Heart left ventricle (tissue), 13 donors: ENCODE measurements around the gene KDM8.

ENCODE experiments used
- CTCF ChIP-seq, 12 donors: fragments of 200-600 bp; sonication (generic) in 4 of 12; IDR thresholded peaks; one replicate each; pipeline versions ENCODE4 v1.5.0 to v1.8.0; 2018 to 2022; ENCODE audit warnings: antibody characterized with exemption in 12 of 12, mild to moderate bottlenecking in 5 of 12
- POLR2A ChIP-seq, 2 donors: fragments of 450-650 bp; IDR thresholded peaks; one replicate each; pipeline ENCODE4 v1.6.1; 2017; ENCODE audit warnings: antibody characterized with exemption in 2 of 2, mild to moderate bottlenecking in 2 of 2, moderate library complexity in 2 of 2
- donor health status: ischemic (EF 13 %, LVEDD 7.1; RV severe dilation, severe dysfunction).
- donor health status: DM: no; HTN: yes; CAD: no.
- donor health status: DM: no; HTN: no; CAD: no.
- donor health status: ischemic (EF 25% LVEDD 6.9; RV normal size, moderate dysfunction).
- donor health status: ischemic (EF 25% LVEDD 5.7; RV mildly dilated, moderate dysfunction).
- donor health status: ischemic (EF 35%, LVEDD 5.7; RV mildly dilated, moderate dysfunction).
- donor health status: nonischemic (EF 11% LVEDD 7.7; RV severe dilation, severe dysfunction).
- donor health status: DM: yes; HTN: yes; CAD: no.
- donor health status: PGD.
- donor health status: ischemic (EF 29% LVEDD 5.4; RV normal size, mild dysfunction).
- donor health status: nonischemic (EF 23%, LVEDD 6.1; RV moderate dilation, normal function).

- TF ChIP-seq CTCF (IDR thresholded peaks at IDR 0.05) (no peak), POLR2A (IDR thresholded peaks at IDR 0.05) (no peak)
Observed at GRCh38 chr16:27226476-27226875, 23.1 kb downstream of the KDM8 start.
